ENCODE results near the gene FILIP1L. TPM values are rescaled to one million over a fixed set of nuclear protein-coding genes. Genes with fewer than 3 reads are reported as not detected.
A peak's percentile ranks its signal among the peaks of the same experiment; 100 is the strongest.

The FILIP1L gene
- total and polyA plus RNA-seq, 2 of the 13 experiments (the other 11 are each of a cell fraction or from before 2014, with no cell fraction given): 8.1 to 187 TPM

GRCh38 chr3:100075851-100076730, 38.2 kb downstream of the FILIP1L start (continued):
- TF ChIP-seq SMC3 (IDR thresholded peaks at IDR 0.05; ENCODE audit: low read length): 0 out of 2 replicates have a peak, but pooled peaks have one; percentile 2
- no peak for TF ChIP-seq ZBTB21 (CRISPR knock-in tag; IDR thresholded peaks at IDR 0.05)
- no peak for TF ChIP-seq BCL3 (CRISPR knock-in tag; IDR thresholded peaks at IDR 0.05)
- TF ChIP-seq IKZF4 (CRISPR knock-in tag; IDR thresholded peaks at IDR 0.05; ENCODE audit: borderline replicate concordance, low read depth, not compliant biosample characterization): no peak
- TF ChIP-seq ISX (CRISPR knock-in tag; conservative IDR thresholded peaks at IDR 0.05): no peak
- TF ChIP-seq TFDP2 (CRISPR knock-in tag; IDR thresholded peaks at IDR 0.05): no peak
- no peak for TF ChIP-seq HNRNPLL (IDR thresholded peaks at IDR 0.05; ENCODE audit: low read depth, low read length, poor library complexity, severe bottlenecking)
- TF ChIP-seq RARG (CRISPR knock-in tag; IDR thresholded peaks at IDR 0.05; ENCODE audit: low read depth): no peak
- TF ChIP-seq PAWR (CRISPR knock-in tag; IDR thresholded peaks at IDR 0.05; ENCODE audit: borderline replicate concordance): no peak
- TF ChIP-seq DNMT1 (CRISPR knock-in tag; IDR thresholded peaks at IDR 0.05): no peak
- no peak for TF ChIP-seq ATF7 (IDR thresholded peaks at IDR 0.05)
- no peak for TF ChIP-seq ATF7 (CRISPR knock-in tag; IDR thresholded peaks at IDR 0.05)
- 0 out of 2 replicates have a peak, but pooled peaks have one; percentile 14 for TF ChIP-seq TFDP1 (CRISPR knock-in tag; IDR thresholded peaks at IDR 0.05; ENCODE audit: borderline replicate concordance)
- no peak for TF ChIP-seq IRX3 (CRISPR knock-in tag; IDR thresholded peaks at IDR 0.05; ENCODE audit: borderline replicate concordance, low read depth)
- no peak for TF ChIP-seq ZNF260 (CRISPR knock-in tag; IDR thresholded peaks at IDR 0.05; ENCODE audit: borderline replicate concordance, low read depth)
- no peak for TF ChIP-seq ZNF451 (CRISPR knock-in tag; IDR thresholded peaks at IDR 0.05)
- TF ChIP-seq AFF4 (CRISPR knock-in tag; IDR thresholded peaks at IDR 0.05): no peak
- TF ChIP-seq BRCA1 (CRISPR knock-in tag; IDR thresholded peaks at IDR 0.05): no peak
- TF ChIP-seq RBAK (CRISPR knock-in tag; IDR thresholded peaks at IDR 0.05): no peak
- no peak for TF ChIP-seq ZNF121 (CRISPR knock-in tag; IDR thresholded peaks at IDR 0.05)
- no peak for TF ChIP-seq SUZ12 (IDR thresholded peaks at IDR 0.05; ENCODE audit: low read depth, low read length)
- no peak for TF ChIP-seq ZNF367 (CRISPR knock-in tag; IDR thresholded peaks at IDR 0.05; ENCODE audit: borderline replicate concordance)

Measured in HepG2 (cell line).